GM18861 (cell line): ENCODE results near the gene PIP4K2C.
"Not testable (repeated sequence)": the region's sequence is repeated elsewhere in the genome, so short reads cannot be mapped to it uniquely, and the experiment has no call there.

Source experiments
- ATAC-seq: cut with Tn5 transposase; IDR thresholded peaks from one replicate; pipeline ENCODE4 v1.9.1; 2021; ENCODE audit not compliant: unreplicated experiment

The PIP4K2C gene

GRCh38 chr12:57632958-57633840, 42.2 kb downstream of the PIP4K2C start, which contains the start of gene B4GALNT1:
Gene B4GALNT1, minus strand, starts transcription at chr12:57633201. Its CDS starts 1,069 bp downstream, at chr12:57632132.
- no peak for ATAC-seq

GRCh38 chr12:57636731-57637130, 45.7 kb downstream of the PIP4K2C start:
- not testable (repeated sequence) for ATAC-seq

- ATAC-seq: no peak
Observed at GRCh38 chr12:57637364-57637763, 46.4 kb downstream of the PIP4K2C start.

GRCh38 chr12:57638096-57638495, 47.1 kb downstream of the PIP4K2C start:
- ATAC-seq: no peak

GRCh38 chr12:57640175-57641042, 49.4 kb downstream of the PIP4K2C start:
- no peak for ATAC-seq

- no peak for ATAC-seq
Observed at GRCh38 chr12:57641699-57642442, 50.9 kb downstream of the PIP4K2C start.

GRCh38 chr12:57645990-57646658, 55.1 kb downstream of the PIP4K2C start:
- ATAC-seq: not testable (repeated sequence)

GRCh38 chr12:57646659-57647049, 55.7 kb downstream of the PIP4K2C start:
- ATAC-seq: not testable (repeated sequence)
